Activated naive CD8-positive, alpha-beta T cell treated with anti-CD3 and anti-CD28 coated beads for 36 hours (primary cell): ENCODE results near the gene HECTD1. TPM values are rescaled to one million over a fixed set of nuclear protein-coding genes. Genes with fewer than 3 reads are reported as not detected.
"Not testable (repeated sequence)": the region's sequence is repeated elsewhere in the genome, so short reads cannot be mapped to it uniquely, and the experiment has no call there.

Experiments
- DNase-seq: peaks from one replicate; pipeline ENCODE4 v3.0.0; 2021
- H3K27ac Mint-ChIP-seq: one replicate; pipeline ENCODE4 v1.8.0; 2022; ENCODE audit warnings: mild to moderate bottlenecking, moderate library complexity, mixed read lengths
- H3K27me3 Mint-ChIP-seq: one replicate; pipeline ENCODE4 v1.8.0; 2022; ENCODE audit warnings: mild to moderate bottlenecking, mixed read lengths
- H3K36me3 Mint-ChIP-seq: one replicate; pipeline ENCODE4 v1.8.0; 2021; ENCODE audit warnings: mild to moderate bottlenecking, mixed read lengths
- H3K4me1 Mint-ChIP-seq: one replicate; pipeline ENCODE4 v1.8.0; 2021; ENCODE audit warnings: mixed read lengths
- H3K4me3 Mint-ChIP-seq: one replicate; pipeline ENCODE4 v1.8.0; 2022; ENCODE audit warnings: mild to moderate bottlenecking, moderate library complexity, mixed read lengths
- H3K9me3 Mint-ChIP-seq: one replicate; pipeline ENCODE4 v1.8.0; 2022; ENCODE audit warnings: mixed read lengths
- total RNA-seq, 2 experiments: library from RNA; stranded (reverse); gene quantifications; one replicate each; pipeline ENCODE4 v1.2.3, GENCODE V29; 2021

Gene HECTD1
- total RNA-seq, 2 experiments from 2014 or later = 78.6 to 89.2 TPM

DNA sequence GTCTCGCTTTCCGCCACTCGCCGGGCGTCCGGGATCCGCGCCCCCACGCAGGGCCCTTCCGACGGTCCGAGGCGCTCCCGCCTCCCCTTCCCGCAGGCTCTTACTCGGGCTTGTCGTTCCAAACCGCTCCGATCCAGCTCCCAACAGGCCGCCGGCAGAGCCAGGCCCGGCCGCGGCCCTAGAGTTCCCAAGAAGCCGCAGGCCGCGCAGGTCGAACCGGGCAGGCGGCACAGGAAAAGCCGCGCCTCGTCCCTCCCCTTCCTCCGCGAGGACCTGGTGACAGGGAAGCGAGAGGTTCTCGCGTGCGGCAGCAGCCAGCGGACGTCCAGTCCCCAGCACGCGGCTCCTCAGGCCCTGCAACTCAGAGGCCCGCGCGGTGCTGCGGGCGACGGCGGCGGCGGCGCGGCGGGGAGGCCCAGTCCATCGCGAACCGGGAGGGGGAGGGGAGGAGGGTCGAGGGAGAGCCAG is 272 bp downstream of the HECTD1 start:
- Mint-ChIP-seq H3K4me3 (peak overlapping the region; percentile 89), H3K36me3 (peaks cover 20% of the 10 kb centered on the region), H3K27me3 (no peaks in the 10 kb centered on the region), H3K27ac (peak overlapping the region; percentile 96), H3K9me3 (peaks cover 3% of the 10 kb centered on the region), H3K4me1 (peaks cover 39% of the 10 kb centered on the region)
- DNase-seq = no peak

DNA sequence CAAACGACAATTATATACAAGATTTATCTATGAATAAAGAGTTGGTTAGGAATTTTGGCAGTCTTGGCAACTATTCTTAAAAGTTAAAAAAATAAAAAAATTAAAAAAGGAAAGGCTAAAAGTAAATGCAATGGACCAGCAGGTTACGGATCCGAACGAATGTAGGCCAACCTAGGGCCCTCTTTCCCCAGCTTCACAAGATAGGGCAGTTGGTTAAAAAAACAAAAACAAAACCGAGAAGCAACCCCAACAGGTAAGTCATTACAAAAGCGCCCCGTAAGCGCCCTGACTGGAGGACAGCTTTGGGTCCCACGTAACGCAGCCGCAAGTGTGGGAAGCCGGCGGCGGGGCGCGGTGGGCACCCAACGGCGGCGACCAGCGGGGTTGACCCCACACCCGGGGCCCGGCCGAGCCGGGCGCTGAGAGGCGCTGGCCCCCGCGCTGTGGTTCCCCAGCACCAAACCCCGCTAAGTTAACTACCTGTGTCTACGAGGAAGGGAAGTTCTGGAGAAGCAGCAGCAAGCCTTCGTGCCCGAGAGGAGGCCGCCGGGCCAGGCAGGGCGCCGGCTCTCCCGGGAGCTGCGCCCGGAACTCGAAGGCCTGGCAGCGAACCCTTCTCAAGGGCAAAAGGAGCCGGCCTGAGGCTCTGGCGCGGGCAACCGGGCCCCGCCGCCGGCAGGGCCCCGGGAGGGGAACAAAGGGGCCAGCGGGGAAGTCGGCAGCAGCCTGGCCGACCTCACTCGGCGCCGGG is 882 bp downstream of the HECTD1 start:
- peaks cover 3% of the 10 kb centered on the region for H3K9me3 Mint-ChIP-seq
- H3K36me3 Mint-ChIP-seq = peaks cover 23% of the 10 kb centered on the region
- DNase-seq = peak; percentile 68
- peaks cover 39% of the 10 kb centered on the region for H3K4me1 Mint-ChIP-seq
- peak overlapping the region; percentile 77 for H3K27ac Mint-ChIP-seq
- no peaks in the 10 kb centered on the region for H3K27me3 Mint-ChIP-seq
- peak overlapping the region; percentile 89 for H3K4me3 Mint-ChIP-seq

DNA sequence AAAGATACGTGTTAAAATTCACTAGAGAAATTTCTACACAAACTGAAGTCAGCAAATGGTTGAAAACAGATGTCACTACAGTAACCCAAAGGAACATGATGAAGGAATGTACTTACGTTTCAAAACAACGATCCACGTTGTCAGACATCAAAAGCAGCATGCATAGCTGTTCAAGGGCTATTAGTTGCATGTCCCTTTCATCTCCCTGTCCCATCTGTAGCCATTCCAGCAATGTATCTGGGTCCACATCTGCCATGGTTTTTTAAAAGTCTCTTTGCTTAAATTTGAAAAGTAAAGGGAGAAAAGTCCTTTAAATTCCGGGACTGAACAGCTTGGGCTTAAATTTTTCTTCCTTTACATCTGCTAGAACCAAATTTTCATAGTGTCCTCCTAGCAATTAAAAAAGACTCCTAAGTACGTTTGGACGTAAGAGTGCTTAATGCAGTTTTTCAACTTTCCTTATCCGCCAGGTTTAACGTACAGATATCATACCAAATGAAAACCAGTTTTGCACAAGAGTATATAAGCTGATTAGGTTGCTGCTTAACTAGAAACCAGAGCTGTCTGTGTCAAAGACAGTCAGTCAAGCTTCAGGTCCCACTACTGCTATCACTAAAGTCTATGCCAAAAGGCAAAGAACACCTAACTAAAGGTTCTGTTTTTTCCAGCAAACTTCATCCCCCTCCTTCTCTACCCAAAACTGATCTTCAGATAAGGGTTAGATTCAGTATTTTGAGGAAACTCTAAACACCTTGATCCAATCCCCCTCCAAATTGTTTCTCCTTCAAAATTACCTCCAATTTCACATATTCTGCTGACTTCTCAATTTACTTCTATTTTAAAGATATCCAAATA is 1.7 kb downstream of the HECTD1 start:
- Mint-ChIP-seq H3K9me3 (peaks cover 3% of the 10 kb centered on the region), H3K36me3 (peaks cover 25% of the 10 kb centered on the region), H3K27me3 (no peaks in the 10 kb centered on the region), H3K4me3 (peak overlapping the region; percentile 87), H3K4me1 (peaks cover 41% of the 10 kb centered on the region), H3K27ac (peak overlapping the region; percentile 75)
- no peak for DNase-seq

DNA sequence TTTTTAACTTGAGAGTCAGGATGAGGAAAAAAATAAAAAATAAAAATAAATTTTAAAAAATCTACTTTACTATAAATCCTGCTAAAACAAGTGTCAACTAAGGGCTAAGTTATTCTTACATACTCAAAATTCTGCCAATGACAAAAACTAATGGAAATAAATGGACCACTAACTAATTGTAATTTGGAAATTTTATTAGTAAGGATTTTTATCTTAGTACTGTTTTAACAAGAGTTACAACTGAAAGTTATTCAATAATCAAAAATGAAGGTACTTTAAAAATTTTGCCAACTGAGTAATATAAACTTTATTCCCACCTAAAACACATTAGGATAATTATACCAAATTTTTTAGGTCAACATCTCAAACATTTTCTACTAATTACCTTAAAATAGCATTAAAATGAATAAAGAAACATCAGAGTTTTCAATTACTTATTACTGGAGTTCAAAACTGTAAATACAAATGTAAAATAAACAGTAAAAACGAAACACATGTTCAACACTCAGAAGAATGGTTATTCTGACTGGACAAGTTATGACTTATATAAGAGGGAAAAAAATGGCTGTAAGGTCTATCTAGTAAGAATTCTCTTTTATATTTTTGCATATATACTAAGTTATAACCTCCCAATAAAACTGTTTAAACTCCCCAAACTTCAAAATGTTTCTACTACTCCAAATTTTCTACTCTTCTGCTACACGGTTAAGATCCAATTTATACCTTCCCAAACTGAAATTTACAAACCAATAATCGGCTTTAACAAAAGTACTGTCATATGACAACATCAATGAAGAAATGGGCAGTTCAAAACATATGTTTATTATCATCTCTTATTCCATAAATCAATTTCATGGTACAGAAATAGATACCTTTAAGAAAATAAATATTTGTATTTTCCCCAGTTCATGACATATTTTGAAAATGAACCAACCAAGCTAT is 2.7 kb downstream of the HECTD1 start:
- Mint-ChIP-seq H3K27ac (no peak overlapping the region), H3K36me3 (peaks cover 30% of the 10 kb centered on the region), H3K4me1 (peaks cover 43% of the 10 kb centered on the region), H3K4me3 (peak overlapping the region; percentile 87), H3K9me3 (peaks cover 3% of the 10 kb centered on the region), H3K27me3 (no peaks in the 10 kb centered on the region)
- DNase-seq = no peak

DNA sequence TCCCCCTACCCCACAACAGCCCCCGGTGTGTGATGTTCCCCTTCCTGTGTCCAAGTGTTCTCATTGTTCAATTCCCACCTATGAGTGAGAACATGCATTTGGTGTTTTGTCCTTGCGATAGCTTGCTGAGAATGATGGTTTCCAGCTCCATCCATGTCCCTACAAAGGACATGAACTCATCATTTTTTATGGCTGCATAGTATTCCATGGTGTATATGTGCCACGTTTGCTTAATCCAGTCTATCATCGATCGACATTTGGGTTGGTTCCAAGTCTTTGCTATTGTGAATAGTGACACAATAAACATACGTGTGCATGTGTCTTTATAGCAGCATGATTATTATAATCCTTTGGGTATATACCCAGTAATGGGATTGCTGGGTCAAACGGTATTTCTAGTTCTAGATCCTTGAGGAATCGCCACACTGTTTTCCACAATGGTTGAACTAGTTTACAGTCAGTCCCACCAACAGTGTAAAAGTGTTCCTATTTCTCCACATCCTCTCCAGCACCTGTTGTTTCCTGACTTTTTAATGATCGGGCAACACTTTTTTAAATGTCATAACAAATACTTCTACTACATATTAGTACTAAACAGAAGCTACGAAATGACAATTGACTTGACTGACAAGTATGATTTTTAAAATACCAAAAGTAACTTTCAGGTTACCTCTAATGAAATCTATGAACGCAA is 3.5 kb downstream of the HECTD1 start:
- H3K4me3 Mint-ChIP-seq, H3K27me3 Mint-ChIP-seq, DNase-seq, H3K27ac Mint-ChIP-seq, H3K9me3 Mint-ChIP-seq: not testable (repeated sequence)
- H3K36me3 Mint-ChIP-seq = peaks cover 34% of the 10 kb centered on the region
- peaks cover 43% of the 10 kb centered on the region for H3K4me1 Mint-ChIP-seq

DNA sequence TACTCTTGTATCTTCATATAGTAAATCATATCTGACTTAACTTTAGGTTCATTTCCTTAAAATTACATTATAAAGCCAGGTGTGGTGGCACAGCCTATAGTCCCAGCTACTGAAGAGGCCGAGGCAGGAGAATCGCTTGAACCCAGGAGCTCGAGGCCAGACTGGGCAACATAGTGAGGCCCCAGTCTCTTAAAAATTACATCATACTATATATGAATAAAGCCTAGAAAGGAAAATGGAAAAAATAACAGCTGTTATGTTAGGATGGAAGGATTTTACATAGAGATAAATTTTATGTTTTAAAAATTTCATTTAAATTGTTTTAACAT is 4.2 kb downstream of the HECTD1 start:
- no peak overlapping the region for H3K4me3 Mint-ChIP-seq
- no peak for DNase-seq
- peaks cover 44% of the 10 kb centered on the region for H3K4me1 Mint-ChIP-seq
- peaks cover 3% of the 10 kb centered on the region for H3K9me3 Mint-ChIP-seq
- H3K27ac Mint-ChIP-seq = no peak overlapping the region
- peaks cover 35% of the 10 kb centered on the region for H3K36me3 Mint-ChIP-seq
- no peaks in the 10 kb centered on the region for H3K27me3 Mint-ChIP-seq

DNA sequence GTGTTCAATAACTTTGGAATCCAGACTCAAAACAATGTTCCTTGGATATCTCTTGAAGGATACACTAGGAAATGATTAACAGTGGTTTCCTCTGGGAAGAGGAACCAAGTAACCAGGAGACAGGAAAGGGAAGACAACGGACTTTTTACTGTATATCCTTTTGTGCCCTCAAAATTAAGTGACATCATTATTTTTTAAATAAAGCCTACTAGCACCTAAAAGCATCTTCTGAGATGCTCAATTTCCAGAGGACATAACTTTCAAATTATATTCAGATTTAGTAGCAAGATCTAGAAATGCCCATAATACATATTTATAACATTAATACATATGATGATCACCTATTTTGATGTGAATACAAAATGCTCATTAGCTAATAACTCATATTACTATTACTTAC is 6.5 kb downstream of the HECTD1 start:
- Mint-ChIP-seq H3K4me3 (no peak overlapping the region), H3K27me3 (no peaks in the 10 kb centered on the region), H3K36me3 (peaks cover 48% of the 10 kb centered on the region), H3K9me3 (peaks cover 3% of the 10 kb centered on the region), H3K27ac (no peak overlapping the region), H3K4me1 (peaks cover 54% of the 10 kb centered on the region)
- DNase-seq = no peak

DNA sequence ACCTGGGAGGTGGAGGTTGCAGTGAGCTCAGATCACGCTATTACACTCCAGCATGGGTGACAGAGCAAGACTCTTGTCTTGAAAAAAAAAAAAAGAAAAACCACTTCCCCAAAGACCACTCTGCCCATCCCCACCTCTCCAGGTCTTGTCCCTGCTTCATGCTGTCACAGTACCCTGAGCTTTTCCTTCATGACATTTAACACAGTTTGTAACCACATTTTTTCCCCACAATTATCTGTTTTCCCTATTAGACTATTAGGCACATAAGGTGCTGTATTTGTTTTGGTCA is 6.9 kb downstream of the HECTD1 start:
- Mint-ChIP-seq H3K4me3 (no peak overlapping the region), H3K4me1 (peaks cover 53% of the 10 kb centered on the region), H3K27ac (no peak overlapping the region), H3K9me3 (peaks cover 3% of the 10 kb centered on the region), H3K27me3 (no peaks in the 10 kb centered on the region), H3K36me3 (peaks cover 48% of the 10 kb centered on the region)
- no peak for DNase-seq

DNA sequence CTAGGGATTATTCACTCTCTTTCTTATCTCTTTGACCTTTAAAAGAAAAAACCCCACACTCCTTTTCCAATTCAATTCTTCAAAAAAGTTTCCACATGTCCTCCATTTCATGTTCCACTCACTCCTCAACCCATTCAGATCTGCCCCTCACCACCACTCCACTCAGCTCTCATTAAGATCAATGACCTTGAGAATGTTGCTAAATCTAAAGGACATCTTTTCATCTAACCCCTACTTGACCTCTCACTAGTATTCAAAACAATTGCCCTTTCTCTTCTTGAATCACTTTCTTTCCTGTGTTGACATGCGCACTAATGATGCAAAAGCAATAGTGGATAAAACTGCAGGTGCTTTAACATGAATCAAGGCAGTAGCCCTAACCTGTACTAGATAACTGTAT is 9.9 kb downstream of the HECTD1 start:
- peaks cover 33% of the 10 kb centered on the region for H3K36me3 Mint-ChIP-seq
- no peaks in the 10 kb centered on the region for H3K27me3 Mint-ChIP-seq
- no peaks in the 10 kb centered on the region for H3K9me3 Mint-ChIP-seq
- peak overlapping the region; percentile 57 for H3K27ac Mint-ChIP-seq
- no peak for DNase-seq
- H3K4me3 Mint-ChIP-seq = no peak overlapping the region
- H3K4me1 Mint-ChIP-seq = peaks cover 52% of the 10 kb centered on the region

DNA sequence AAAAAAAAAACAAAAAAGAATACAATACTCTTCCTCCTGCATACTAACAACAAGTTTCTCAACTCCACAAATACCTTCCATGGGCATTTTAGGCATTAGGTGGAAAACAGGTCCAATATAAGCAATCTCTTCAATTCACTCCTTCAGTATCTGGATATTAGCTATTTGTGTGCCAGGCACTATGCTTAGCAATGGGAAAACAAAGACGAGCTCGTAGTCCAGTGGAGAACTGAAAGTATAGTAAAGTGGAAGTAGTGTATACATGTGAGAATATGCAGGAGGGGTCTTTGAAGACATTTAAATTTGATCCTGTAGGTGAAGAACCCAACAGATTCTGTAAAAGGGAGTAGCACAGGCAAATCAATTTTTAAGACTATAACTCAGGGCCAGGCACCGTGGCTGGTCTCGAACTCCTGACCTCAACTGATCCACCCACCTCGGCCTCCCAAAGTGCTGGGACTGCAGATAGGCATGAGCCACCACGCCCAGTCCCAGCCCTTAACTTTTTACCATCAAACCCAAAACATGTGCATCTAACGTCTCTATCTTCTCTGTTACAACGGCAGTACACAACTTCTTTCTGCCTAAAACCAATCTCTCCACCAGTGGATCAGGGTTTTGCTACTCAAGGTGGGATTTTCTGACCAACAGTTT is 10.6 kb downstream of the HECTD1 start:
- Mint-ChIP-seq H3K36me3 (peaks cover 30% of the 10 kb centered on the region), H3K4me1 (peaks cover 55% of the 10 kb centered on the region), H3K27ac (no peak overlapping the region), H3K27me3 (no peaks in the 10 kb centered on the region), H3K9me3 (no peaks in the 10 kb centered on the region), H3K4me3 (no peak overlapping the region)
- no peak for DNase-seq

DNA sequence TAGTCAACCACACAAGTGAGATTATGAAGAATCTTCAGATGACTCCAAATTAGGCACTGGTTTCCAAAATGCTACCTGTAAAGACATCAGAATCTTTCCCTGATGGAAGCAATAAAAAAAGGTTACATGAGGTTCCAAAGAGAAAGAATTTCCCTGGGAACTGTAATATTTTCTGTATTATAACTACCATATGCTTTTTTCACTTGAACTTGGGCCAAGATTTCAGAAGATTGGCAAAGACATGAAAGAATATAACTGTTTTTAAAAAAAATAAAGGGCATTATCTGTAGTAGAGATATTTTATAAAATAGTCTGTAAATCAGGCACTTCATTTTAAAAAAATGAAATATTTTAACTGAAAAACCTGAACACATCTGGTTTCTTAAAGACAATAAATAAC is 12.9 kb downstream of the HECTD1 start:
- Mint-ChIP-seq H3K4me1 (peaks cover 51% of the 10 kb centered on the region), H3K27ac (peak overlapping the region; percentile 29), H3K9me3 (no peaks in the 10 kb centered on the region), H3K36me3 (peaks cover 34% of the 10 kb centered on the region), H3K4me3 (no peak overlapping the region), H3K27me3 (no peaks in the 10 kb centered on the region)
- DNase-seq = no peak

DNA sequence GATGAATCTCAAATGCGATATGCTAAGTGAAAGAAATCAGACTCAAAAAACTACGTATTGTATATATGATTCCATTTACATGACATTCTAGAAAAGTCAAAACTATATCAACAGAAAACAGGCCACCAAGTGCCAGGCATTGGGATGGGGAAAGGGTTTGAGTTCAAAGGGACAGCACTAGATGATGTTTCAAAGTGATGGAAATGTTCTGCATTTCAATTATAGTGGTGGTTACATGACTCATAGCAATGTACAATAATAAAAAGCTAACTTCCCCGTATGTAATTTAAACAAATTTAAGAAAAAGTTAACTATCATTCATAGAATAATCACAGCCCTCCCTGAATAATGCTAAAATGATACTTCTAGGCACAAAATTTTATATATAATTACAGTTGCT is 13.5 kb downstream of the HECTD1 start:
- DNase-seq = no peak
- peak overlapping the region; percentile 13 for H3K27ac Mint-ChIP-seq
- peaks cover 34% of the 10 kb centered on the region for H3K36me3 Mint-ChIP-seq
- H3K4me1 Mint-ChIP-seq = peaks cover 50% of the 10 kb centered on the region
- no peaks in the 10 kb centered on the region for H3K27me3 Mint-ChIP-seq
- no peak overlapping the region for H3K4me3 Mint-ChIP-seq
- no peaks in the 10 kb centered on the region for H3K9me3 Mint-ChIP-seq

DNA sequence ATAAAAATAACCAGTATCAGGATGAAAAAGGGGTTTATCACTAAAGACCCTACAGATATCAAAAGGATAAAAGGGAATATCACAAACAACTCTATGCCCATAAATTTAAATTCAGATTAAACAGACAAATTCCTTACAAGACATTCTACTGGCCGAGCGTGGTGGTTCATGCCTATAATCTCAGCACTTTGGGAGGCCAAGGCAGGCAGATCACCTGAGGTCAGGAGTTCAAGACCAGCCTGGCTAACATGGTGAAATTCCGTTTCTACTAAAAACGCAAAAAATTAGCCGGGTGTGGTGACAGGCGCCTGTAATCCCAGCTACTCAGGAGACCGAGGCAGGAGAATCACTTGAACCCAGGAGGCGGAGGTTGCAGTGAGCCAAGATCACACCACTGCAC is 15.0 kb downstream of the HECTD1 start:
- H3K36me3 Mint-ChIP-seq = peaks cover 32% of the 10 kb centered on the region
- H3K27ac Mint-ChIP-seq, H3K4me3 Mint-ChIP-seq, H3K9me3 Mint-ChIP-seq, DNase-seq, H3K27me3 Mint-ChIP-seq: not testable (repeated sequence)
- H3K4me1 Mint-ChIP-seq = peaks cover 42% of the 10 kb centered on the region

DNA sequence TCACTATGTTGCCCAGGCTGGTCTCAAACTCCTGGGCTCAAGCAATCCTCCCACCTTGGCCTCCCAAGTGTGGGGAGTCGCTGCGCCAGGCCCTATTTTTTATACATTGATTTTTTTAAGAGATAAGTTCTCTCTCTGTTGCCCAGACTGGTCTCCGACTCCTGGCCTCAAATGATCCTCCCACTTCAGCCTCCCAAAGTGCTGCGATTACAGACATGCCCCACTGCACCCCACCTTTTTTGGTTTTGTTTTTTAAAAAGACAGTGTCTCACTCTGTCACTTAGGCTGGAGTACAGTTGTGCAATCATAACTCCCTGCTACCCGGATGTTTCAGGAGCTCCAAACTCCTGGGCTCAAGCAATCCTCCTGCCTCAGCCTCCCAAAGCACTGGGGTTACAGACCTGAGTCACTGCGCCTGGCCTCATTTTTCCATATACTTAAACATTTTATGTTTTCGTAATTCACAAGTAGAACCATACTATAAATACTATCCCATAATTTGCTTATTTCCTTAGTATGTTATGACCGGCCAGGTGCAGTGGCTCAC is 16.8 kb downstream of the HECTD1 start:
- no peak overlapping the region for H3K27ac Mint-ChIP-seq
- no peaks in the 10 kb centered on the region for H3K27me3 Mint-ChIP-seq
- peaks cover 29% of the 10 kb centered on the region for H3K36me3 Mint-ChIP-seq

More for the DNA sequence above, 16.8 kb downstream of the HECTD1 start:
- Mint-ChIP-seq H3K9me3 (no peaks in the 10 kb centered on the region), H3K4me1 (peaks cover 37% of the 10 kb centered on the region), H3K4me3 (no peak overlapping the region)
- no peak for DNase-seq
